Measurements from ENCODE around the gene ACOXL. TPM values are rescaled to one million over a fixed set of nuclear protein-coding genes. Genes with fewer than 3 reads are reported as not detected.
"Not testable (repeated sequence)": the region's sequence is repeated elsewhere in the genome, so short reads cannot be mapped to it uniquely, and the experiment has no call there.

The ACOXL gene
- total and polyA plus RNA-seq, 12 donors, result 0.05 to 0.19 (median 0.12) TPM; not detected in 8

GRCh38 chr2:110960281-110960680, 227.9 kb downstream of the ACOXL start:
- no peaks in the 10 kb centered on the region for H3K4me1 ChIP-seq (replicated peaks in 1 of 2)
- H3K36me3 ChIP-seq (replicated peaks in 1 of 2), result no peaks in the 10 kb centered on the region
- intact Hi-C loops (cut with DNase I), result no loop called here
- 72 to 81% (median 78%) methylated on average over 10 of the region's 10 CpGs for WGBS, 4 donors
- no peak overlapping the region for H3K4me3 ChIP-seq
- no peak for DNase-seq
- no peaks in the 10 kb centered on the region for H3K9me3 ChIP-seq (replicated peaks in 1 of 3)
- no peak for TF ChIP-seq POLR2A (IDR thresholded peaks at IDR 0.05)
- TF ChIP-seq, protein P1, sequence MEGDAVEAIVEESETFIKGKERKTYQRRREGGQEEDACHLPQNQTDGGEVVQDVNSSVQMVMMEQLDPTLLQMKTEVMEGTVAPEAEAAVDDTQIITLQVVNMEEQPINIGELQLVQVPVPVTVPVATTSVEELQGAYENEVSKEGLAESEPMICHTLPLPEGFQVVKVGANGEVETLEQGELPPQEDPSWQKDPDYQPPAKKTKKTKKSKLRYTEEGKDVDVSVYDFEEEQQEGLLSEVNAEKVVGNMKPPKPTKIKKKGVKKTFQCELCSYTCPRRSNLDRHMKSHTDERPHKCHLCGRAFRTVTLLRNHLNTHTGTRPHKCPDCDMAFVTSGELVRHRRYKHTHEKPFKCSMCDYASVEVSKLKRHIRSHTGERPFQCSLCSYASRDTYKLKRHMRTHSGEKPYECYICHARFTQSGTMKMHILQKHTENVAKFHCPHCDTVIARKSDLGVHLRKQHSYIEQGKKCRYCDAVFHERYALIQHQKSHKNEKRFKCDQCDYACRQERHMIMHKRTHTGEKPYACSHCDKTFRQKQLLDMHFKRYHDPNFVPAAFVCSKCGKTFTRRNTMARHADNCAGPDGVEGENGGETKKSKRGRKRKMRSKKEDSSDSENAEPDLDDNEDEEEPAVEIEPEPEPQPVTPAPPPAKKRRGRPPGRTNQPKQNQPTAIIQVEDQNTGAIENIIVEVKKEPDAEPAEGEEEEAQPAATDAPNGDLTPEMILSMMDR (IDR thresholded peaks at IDR 0.05), result no peak
- H3K27me3 ChIP-seq, result peaks cover 5% of the 10 kb centered on the region
- no peak overlapping the region for H3K27ac ChIP-seq

- H3K9me3 ChIP-seq (replicated peaks in 1 of 3), result no peaks in the 10 kb centered on the region
- no peak overlapping the region for H3K4me3 ChIP-seq
- H3K4me1 ChIP-seq (replicated peaks in 1 of 2), result no peaks in the 10 kb centered on the region
- intact Hi-C loops (cut with DNase I), result no loop called here
- WGBS, 4 donors, result 56 to 75% (median 63%) methylated on average over 2 of the region's 2 CpGs
- TF ChIP-seq POLR2A (IDR thresholded peaks at IDR 0.05), result no peak
- TF ChIP-seq, protein P1 (IDR thresholded peaks at IDR 0.05), result no peak
- DNase-seq, result no peak
- H3K27me3 ChIP-seq, result peaks cover 5% of the 10 kb centered on the region
- H3K36me3 ChIP-seq (replicated peaks in 1 of 2), result no peaks in the 10 kb centered on the region
- no peak overlapping the region for H3K27ac ChIP-seq
These were observed 228.6 kb downstream of the ACOXL start for GRCh38 chr2:110960954-110961353.

DNA sequence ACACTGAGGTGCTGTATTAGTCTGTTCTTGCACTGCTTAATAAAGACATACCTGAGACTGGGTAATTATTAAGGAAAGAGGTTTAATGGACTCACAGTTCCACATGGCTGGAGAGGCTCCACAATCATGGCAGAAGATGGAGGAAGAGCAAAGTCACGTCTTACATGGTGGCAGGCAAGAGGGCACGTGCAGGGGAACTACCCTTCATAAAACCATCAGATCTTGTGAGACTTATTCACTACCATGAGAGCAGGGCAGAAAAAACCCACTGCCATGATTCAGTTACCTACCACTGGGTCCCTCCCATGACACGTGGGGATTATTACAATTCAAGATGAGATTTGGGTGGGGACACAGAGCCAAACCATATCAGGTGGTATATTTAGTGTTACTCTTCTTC, 229.3 kb downstream of the ACOXL start:
- H3K36me3 ChIP-seq (replicated peaks in 1 of 2); H3K27me3 ChIP-seq; H3K4me1 ChIP-seq (replicated peaks in 1 of 2); DNase-seq; H3K9me3 ChIP-seq (replicated peaks in 1 of 3); intact Hi-C loops (cut with DNase I); H3K4me3 ChIP-seq; H3K27ac ChIP-seq: not testable (repeated sequence)
- WGBS, 4 donors, result 69 to 85% (median 75%) methylated on average over 3 of the region's 3 CpGs

DNA sequence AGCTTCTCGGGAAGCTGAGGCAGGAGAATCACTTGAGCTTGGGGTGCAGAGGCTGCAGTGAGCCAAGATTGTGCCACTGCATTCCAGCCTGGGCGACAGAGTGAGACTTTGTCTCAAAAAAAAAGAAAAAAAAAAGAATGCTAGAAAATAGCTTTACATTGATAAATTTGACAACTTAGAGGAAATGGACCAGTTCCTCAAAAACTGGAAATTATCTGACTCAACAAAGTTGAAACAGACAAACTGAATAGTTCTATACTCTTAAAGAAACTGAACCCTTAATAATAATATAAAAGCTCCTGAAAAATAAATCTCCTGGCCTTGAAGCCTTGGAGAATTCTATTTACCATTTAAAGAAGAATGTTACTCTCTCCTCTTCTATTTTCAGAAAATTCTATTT, 237.3 kb downstream of the ACOXL start:
- H3K27ac ChIP-seq, result no peak overlapping the region
- H3K27me3 ChIP-seq, result no peaks in the 10 kb centered on the region
- no peaks in the 10 kb centered on the region for H3K9me3 ChIP-seq (replicated peaks in 1 of 3)
- TF ChIP-seq POLR2A (IDR thresholded peaks at IDR 0.05), result no peak
- TF ChIP-seq, protein P1 (IDR thresholded peaks at IDR 0.05), result no peak
- no peak for DNase-seq
- intact Hi-C loops (cut with DNase I), result no loop called here
- H3K36me3 ChIP-seq (replicated peaks in 1 of 2), result no peaks in the 10 kb centered on the region
- 52 to 84% (median 76%) methylated on average over 2 of the region's 2 CpGs for WGBS, 4 donors
- H3K4me3 ChIP-seq, result no peak overlapping the region
- no peaks in the 10 kb centered on the region for H3K4me1 ChIP-seq (replicated peaks in 1 of 2)

- Histone ChIP-seq H3K4me1 (replicated peaks in 1 of 2) (no peaks in the 10 kb centered on the region), H3K27ac (no peak overlapping the region), H3K27me3 (no peaks in the 10 kb centered on the region), H3K9me3 (replicated peaks in 1 of 3) (no peaks in the 10 kb centered on the region), H3K36me3 (replicated peaks in 1 of 2) (no peaks in the 10 kb centered on the region), H3K4me3 (no peak overlapping the region)
- TF ChIP-seq, protein P1 (IDR thresholded peaks at IDR 0.05), result no peak
- TF ChIP-seq POLR2A (IDR thresholded peaks at IDR 0.05), result no peak
- no peak for DNase-seq
- intact Hi-C loops (cut with DNase I), result no loop called here
- 76 to 94% (median 84%) methylated on average over 2 of the region's 2 CpGs for WGBS, 4 donors
These were observed 237.8 kb downstream of the ACOXL start for GRCh38 chr2:110970201-110970600.
